SK-N-MC (cell line): ENCODE data around the gene RELN.

Source experiments
- EZH2 ChIP-seq: fragments of 200-600 bp; sonication (generic); IDR thresholded peaks from one replicate; pipeline ENCODE4 v1.6.1; 2017; ENCODE audit warnings: antibody characterized with exemption
- FOXP2 ChIP-seq: optimal IDR thresholded peaks from 2 replicates; pipeline ENCODE3; 2011; ENCODE audit warnings: mild to moderate bottlenecking, moderate library complexity; ENCODE audit not compliant: insufficient read depth; ENCODE audit errors: extremely low read length, control extremely low read depth
- POLR2AphosphoS5 ChIP-seq: IDR thresholded peaks from 2 replicates; pipeline ENCODE4 v1.6.1; 2012; ENCODE audit warnings: mild to moderate bottlenecking, low read depth, low read length, borderline replicate concordance

DNA sequence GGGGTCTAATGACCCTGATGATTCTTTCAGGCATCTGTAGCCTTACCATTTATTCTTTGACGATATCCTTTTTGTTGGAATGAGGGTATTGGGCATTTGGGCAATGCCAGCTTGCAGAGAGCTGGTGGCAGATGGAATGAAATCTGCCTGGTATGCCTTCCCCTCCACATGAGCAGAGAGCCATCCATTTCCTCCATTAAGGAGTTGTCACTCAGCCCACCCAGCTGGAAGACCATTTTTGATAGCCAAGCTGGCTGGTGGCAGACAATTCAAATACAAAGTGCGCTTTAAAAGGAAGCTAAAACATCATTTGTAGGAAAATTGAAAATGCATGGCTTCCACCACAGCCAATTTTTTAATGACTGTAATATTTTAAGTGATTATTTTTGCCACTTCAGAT is 303.4 kb downstream of the RELN start:
- no peak for TF ChIP-seq POLR2AphosphoS5
- TF ChIP-seq EZH2, result no peak
- TF ChIP-seq FOXP2, result no peak
